H1 (cell line): ENCODE data around the gene SLC22A25. TPM values are rescaled to one million over a fixed set of nuclear protein-coding genes. Genes with fewer than 3 reads are reported as not detected.

Experiments used
- CTCF ChIA-PET: fragments of 300-600 bp; sonication (Branson Sonifier 250); formaldehyde crosslinking; loops from one replicate; lab custom pipeline; 2021; ENCODE audit not compliant: partially characterized antibody; lab: Charles Lee
- POLR2A ChIA-PET: fragments of 300-600 bp; sonication (Branson Sonifier 250); formaldehyde crosslinking; loops from one replicate; lab custom pipeline; 2021; ENCODE audit warnings: inconsistent platforms; ENCODE audit not compliant: partially characterized antibody; lab: Charles Lee
- DNase-seq, 2 experiments: peaks; one replicate each; pipeline versions ENCODE4 v3.0.0 to v3.0.0-alpha.2; 2010 to 2022; ENCODE audit warnings: low spot score in 2 of 2, low read depth in 1 of 2, mixed read lengths in 1 of 2
- FAIRE-seq: peaks from 2 replicates; lab custom pipeline; 2011; peaks lifted over from hg19 to GRCh38; lab: Jason Lieb, UNC
- H2AFZ ChIP-seq: 2 replicates; pipeline ENCODE4 v1.8.1; 2012; ENCODE audit warnings: low read length, inconsistent platforms
- H2AK5ac ChIP-seq: 2 replicates; pipeline ENCODE4 v1.6.1; 2013; ENCODE audit warnings: low read depth, low read length
- H2BK120ac ChIP-seq: replicated peaks from 2 replicates; pipeline ENCODE3; 2013; ENCODE audit warnings: low read depth, low read length, inconsistent platforms
- H2BK12ac ChIP-seq: 2 replicates; pipeline ENCODE4 v1.6.1; 2013; ENCODE audit warnings: low read depth, low read length
- H2BK15ac ChIP-seq: 2 replicates; pipeline ENCODE4 v1.6.1; 2013; ENCODE audit warnings: low read length
- H2BK20ac ChIP-seq: 2 replicates; pipeline ENCODE4 v1.6.1; 2013; ENCODE audit warnings: low read length
- H2BK5ac ChIP-seq: 2 replicates; pipeline ENCODE4 v1.6.1; 2013; ENCODE audit warnings: low read depth, low read length
- H3K14ac ChIP-seq: 2 replicates; pipeline ENCODE4 v1.6.1; 2013; ENCODE audit warnings: inconsistent platforms; ENCODE audit not compliant: insufficient read length
- H3K18ac ChIP-seq: 2 replicates; pipeline ENCODE4 v1.6.1; 2013; ENCODE audit warnings: low read length; ENCODE audit errors: extremely low read depth
- H3K23ac ChIP-seq: 2 replicates; pipeline ENCODE4 v1.6.1; 2013; ENCODE audit warnings: inconsistent platforms; ENCODE audit not compliant: insufficient read length
- H3K23me2 ChIP-seq: 2 replicates; pipeline ENCODE4 v1.6.1; 2013; ENCODE audit warnings: low read depth, low read length
- H3K27ac ChIP-seq: 2 replicates; pipeline ENCODE4 v1.6.1; 2011; ENCODE audit warnings: low read depth, low read length, inconsistent platforms
- H3K27me3 ChIP-seq, 4 experiments: replicated peaks in 1 of 4; 1 replicate in 1 of 4; 2 replicates in 3 of 4; pipeline versions ENCODE4 v1.6.1 to v1.8.1; 2011 to 2013; ENCODE audit warnings: low read length in 3 of 4, mild to moderate bottlenecking in 3 of 4, inconsistent platforms in 2 of 4, mixed read lengths in 2 of 4, moderate library complexity in 1 of 4; ENCODE audit not compliant: control insufficient read depth in 3 of 4, insufficient read depth in 3 of 4; ENCODE audit errors: extremely low read depth in 1 of 4
- H3K36me3 ChIP-seq, 4 experiments: 2 replicates each; pipeline versions ENCODE4 v1.6.1 to v1.8.1; 2011 to 2013; ENCODE audit warnings: mild to moderate bottlenecking in 4 of 4, low read length in 3 of 4, moderate library complexity in 2 of 4, control low read depth in 1 of 4, inconsistent platforms in 1 of 4; ENCODE audit not compliant: insufficient read depth in 4 of 4, control insufficient read depth in 2 of 4
- H3K4ac ChIP-seq: replicated peaks from 2 replicates; pipeline ENCODE3; 2013; ENCODE audit warnings: low read length, low read depth, mixed read lengths, inconsistent platforms; ENCODE audit not compliant: insufficient read length
- H3K4me1 ChIP-seq, 4 experiments: replicated peaks in 1 of 4; 1 replicate in 1 of 4; 2 replicates in 3 of 4; pipeline versions ENCODE4 v1.6.1 to v1.8.1; 2011 to 2013; ENCODE audit warnings: low read length in 3 of 4, inconsistent platforms in 2 of 4, mixed read lengths in 1 of 4; ENCODE audit not compliant: insufficient read depth in 4 of 4, control insufficient read depth in 3 of 4
- H3K4me2 ChIP-seq, 2 experiments: 2 replicates each; pipeline versions ENCODE4 v1.6.1 to v1.8.1; 2011 to 2013; ENCODE audit warnings: low read depth in 2 of 2, low read length in 2 of 2, control low read depth in 1 of 2, inconsistent platforms in 1 of 2, mild to moderate bottlenecking in 1 of 2; ENCODE audit not compliant: insufficient read depth in 1 of 2
- H3K4me3 ChIP-seq, 4 experiments: fragments of 200-600, 300-600 bp in 1 of 4; sonication (generic), shearing (Covaris generic), sonication (Bioruptor Twin) in 1 of 4; 2 replicates each; pipeline versions ENCODE4 v1.5.1 to v1.8.1; 2011 to 2016; ENCODE audit warnings: low read length in 4 of 4, low read depth in 3 of 4, control low read depth in 2 of 4, inconsistent platforms in 2 of 4, mild to moderate bottlenecking in 2 of 4, mixed read lengths in 1 of 4, moderate library complexity in 1 of 4; ENCODE audit not compliant: insufficient read depth in 2 of 4; ENCODE audit errors: extremely low read depth in 1 of 4
- H3K56ac ChIP-seq: replicated peaks from 2 replicates; pipeline ENCODE3; 2013; ENCODE audit warnings: low read depth, mild to moderate bottlenecking, mixed read lengths, low read length, inconsistent platforms; ENCODE audit not compliant: insufficient read length
- H3K79me1 ChIP-seq: 2 replicates; pipeline ENCODE4 v1.6.1; 2013; ENCODE audit warnings: low read depth, low read length, control low read depth
- H3K79me2 ChIP-seq, 2 experiments: 2 replicates each; pipeline versions ENCODE4 v1.6.1 to v1.8.1; 2012 to 2013; ENCODE audit warnings: low read length in 2 of 2, mild to moderate bottlenecking in 2 of 2, inconsistent platforms in 1 of 2; ENCODE audit not compliant: insufficient read depth in 2 of 2, control insufficient read depth in 1 of 2
- H3K9ac ChIP-seq, 4 experiments: replicated peaks in 1 of 4; 1 replicate in 1 of 4; 2 replicates in 3 of 4; pipeline versions ENCODE4 v1.6.1 to v1.8.1; 2011 to 2013; ENCODE audit warnings: low read depth in 3 of 4, low read length in 3 of 4, control low read depth in 2 of 4, mild to moderate bottlenecking in 2 of 4, moderate library complexity in 2 of 4, inconsistent platforms in 1 of 4; ENCODE audit errors: extremely low read depth in 1 of 4
- H3K9me3 ChIP-seq, 2 experiments: 2 replicates each; pipeline versions ENCODE4 v1.6.1 to v1.8.1; 2012 to 2013; ENCODE audit warnings: mild to moderate bottlenecking in 2 of 2, moderate library complexity in 2 of 2, control low read depth in 1 of 2, inconsistent platforms in 1 of 2, low read depth in 1 of 2, low read length in 1 of 2, mixed read lengths in 1 of 2; ENCODE audit not compliant: insufficient read depth in 2 of 2
- H4K20me1 ChIP-seq, 2 experiments: replicated peaks in 1 of 2; 2 replicates each; pipeline versions ENCODE3 to v1.8.1; 2011 to 2013; ENCODE audit warnings: inconsistent platforms in 2 of 2, low read length in 2 of 2, mild to moderate bottlenecking in 1 of 2; ENCODE audit not compliant: insufficient read depth in 2 of 2, control insufficient read depth in 1 of 2
- H4K5ac ChIP-seq: 2 replicates; pipeline ENCODE4 v1.6.1; 2013; ENCODE audit warnings: low read length, low read depth, mixed read lengths, inconsistent platforms; ENCODE audit not compliant: insufficient read length
- H4K8ac ChIP-seq: 2 replicates; pipeline ENCODE4 v1.8.0; 2013; ENCODE audit warnings: mild to moderate bottlenecking, moderate library complexity, low read length, inconsistent platforms; ENCODE audit not compliant: insufficient read depth; ENCODE audit errors: extremely low read depth
- H4K91ac ChIP-seq: replicated peaks from 2 replicates; pipeline ENCODE3; 2013; ENCODE audit warnings: low read length, mixed read lengths, inconsistent platforms; ENCODE audit not compliant: insufficient read length
- EZH2 ChIP-seq: fragments of 200-600 bp; sonication (generic); IDR thresholded peaks from 2 replicates; pipeline ENCODE4 v1.7.1; 2012; ENCODE audit warnings: low read depth, mild to moderate bottlenecking, moderate library complexity, low read length, inconsistent platforms; ENCODE audit not compliant: severe bottlenecking
- POLR2AphosphoS5 ChIP-seq: IDR thresholded peaks from 2 replicates; pipeline ENCODE4 v1.6.1; 2011; ENCODE audit warnings: low read depth, low read length
- RXRA ChIP-seq: IDR thresholded peaks from 2 replicates; pipeline ENCODE4 v1.6.1; 2011; ENCODE audit warnings: low read depth, mild to moderate bottlenecking, low read length, moderate library complexity; ENCODE audit not compliant: insufficient read depth
- WGBS, 2 experiments: shearing (Covaris generic) in 1 of 2; methylation state at CpG; one replicate each; pipeline versions ENCODE4 v1.1.6 to v1.1.7; 2013 to 2015; ENCODE audit warnings: low lambda C conversion rate in 2 of 2, mixed read lengths in 2 of 2, inconsistent platforms in 1 of 2, low coverage in 1 of 2, missing lambda C conversion rate in 1 of 2; ENCODE audit not compliant: insufficient replicate concordance in 2 of 2, insufficient coverage in 1 of 2, insufficient read length in 1 of 2; ENCODE audit errors: extremely low coverage in 1 of 2, missing lambda C conversion rate in 1 of 2; 5-methylcytosine and 5-hydroxymethylcytosine counted together
- long read RNA-seq, 2 experiments: library from RNA in 1 of 2; library from capped mRNA in 1 of 2; stranded (forward); transcript quantifications; one replicate each; pipeline ENCODE4 v2.0.0, GENCODE V29; 2021; ENCODE audit warnings: inconsistent platforms in 1 of 2
- polyA minus RNA-seq, 3 experiments: library from RNA; depleted of rRNA, polyadenylated mRNA; stranded (reverse); fragments of >200 nt; gene quantifications; 1 replicate in 2 of 3; 2 replicates in 1 of 3; pipeline ENCODE4 v1.2.3, GENCODE V29; 2011
- polyA plus RNA-seq, 7 experiments: library from polyadenylated mRNA; depleted of rRNA in 3 of 7; stranded (reverse) in 5 of 7; unstranded in 2 of 7; fragments of >200 nt in 5 of 7; fragments of 200-250 nt in 2 of 7; gene quantifications; 1 replicate in 5 of 7; 2 replicates in 1 of 7; 4 replicates in 1 of 7; pipeline versions ENCODE4 v1.2.1 to v1.2.3, GENCODE V29; 2011 to 2013; ENCODE audit warnings: missing spikeins in 2 of 7, mixed read lengths in 2 of 7
- total RNA-seq: library from RNA; stranded (reverse); fragmentation: NEBNext Ultra II Directional; extraction: Animal tissue kit (Norgen Biotek cat#: 25700); gene quantifications from 2 replicates; pipeline ENCODE4 v1.2.1, GENCODE V29; 2021

Gene SLC22A25
- not detected in 2 replicates for total RNA-seq
- polyA plus RNA-seq (2011; rRNA removed): not detected in 2 replicates
- not detected for polyA plus RNA-seq (2011; cell fraction: cytosol; rRNA removed)
- polyA plus RNA-seq (2011; cell fraction: nucleus; rRNA removed): 0.06 TPM
- not detected in 4 replicates for polyA plus RNA-seq (2012, experiment 1 of 2)
- polyA plus RNA-seq (2012, experiment 2 of 2): not detected
- polyA plus RNA-seq (2013, experiment 1 of 2): not detected
- polyA plus RNA-seq (2013, experiment 2 of 2): not detected
- polyA minus RNA-seq (2011; rRNA and poly(A)+ RNA removed): 0.06 TPM in 1 of 2 replicates, not detected in the other
- polyA minus RNA-seq (2011; cell fraction: cytosol; rRNA and poly(A)+ RNA removed): not detected
- polyA minus RNA-seq (2011; cell fraction: nucleus; rRNA and poly(A)+ RNA removed): not detected
- long read RNA-seq, experiment 1: 0 reads
- long read RNA-seq, experiment 2: 0 reads

DNA sequence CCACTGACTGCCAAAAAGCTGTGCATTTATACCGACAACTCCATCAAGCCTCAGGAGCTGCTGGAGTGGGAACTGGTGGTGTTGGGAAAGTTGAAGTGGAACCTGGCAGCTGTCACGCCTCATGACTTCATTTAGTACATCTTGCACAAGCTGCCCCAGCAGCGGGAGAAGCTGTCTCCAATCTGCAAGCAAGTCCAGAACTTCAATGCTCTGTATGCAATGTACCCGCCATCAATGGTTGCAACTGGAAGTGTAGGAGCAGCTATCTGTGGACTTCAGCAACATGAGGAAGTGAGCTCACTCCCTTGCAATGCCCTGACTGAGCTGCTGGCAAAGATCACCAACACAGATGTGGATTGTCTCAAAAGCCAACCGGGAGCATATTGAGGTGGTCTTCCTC, at the start of gene SLC22A25:
TSS of gene SLC22A25 (minus strand) at position 67 of the 400 bp plus-strand sequence. CDS start 13,947 bp downstream, outside the sequence.
- no peak for FAIRE-seq
- CTCF ChIA-PET: no interaction called here

More for the DNA sequence above, at the start of gene SLC22A25:
- Histone ChIP-seq H3K18ac (no peak within 1 kb of the TSS), H3K4ac (no peak within 1 kb of the TSS), H4K5ac (no peak within 1 kb of the TSS), H3K9ac (no peak within 1 kb of the TSS), H3K27me3 (no peaks in the 10 kb centered on the region), H2BK120ac (no peak within 1 kb of the TSS), H3K79me1 (no peaks in the 10 kb centered on the region), H2BK12ac (no peak within 1 kb of the TSS), H2AK5ac (no peak within 1 kb of the TSS), H3K23me2 (no peaks in the 10 kb centered on the region), H3K27ac (no peak within 1 kb of the TSS), H3K4me2 (no peak within 1 kb of the TSS), H2BK20ac (no peak within 1 kb of the TSS), H3K56ac (no peak within 1 kb of the TSS), H4K91ac (no peak within 1 kb of the TSS), H3K14ac (no peak within 1 kb of the TSS), H3K36me3 (no peaks in the 10 kb centered on the region), H2BK5ac (no peak within 1 kb of the TSS), H4K8ac (no peak within 1 kb of the TSS), H4K20me1 (no peaks in the 10 kb centered on the region), H3K9me3 (0 out of 4 replicates have a peak, but pooled peaks cover 0 to under 1% of the 10 kb centered on the region in 2 experiments), H3K23ac (no peak within 1 kb of the TSS), H3K79me2 (no peaks in the 10 kb centered on the region), H2AFZ (no peak within 1 kb of the TSS; the same call in 1 of the 2 replicates), H3K4me1 (no peaks in the 10 kb centered on the region; a peak in 1 of 7 replicates), H2BK15ac (0 out of 2 replicates have a peak within 1 kb of the TSS, but pooled peaks have one; percentile 23), H3K4me3 (no peak within 1 kb of the TSS)
- POLR2A ChIA-PET: no interaction called here
- whole genome bisulfite sequencing, 2 experiments: 91% methylated on average over 5 of the region's 5 CpGs; no CpG with 5 or more reads in 1 of the 2 experiments
- no peak for DNase-seq
- TF ChIP-seq EZH2 (no peak), RXRA (no peak), POLR2AphosphoS5 (no peak)
